Endothelial cell of umbilical vein (primary cell): ENCODE results near the gene PRDM16. TPM values are rescaled to one million over a fixed set of nuclear protein-coding genes. Genes with fewer than 3 reads are reported as not detected.

Experiments
- BruUV-seq: library from RNA; stranded (reverse); fragments of 400-500 nt; replicated peaks from 2 replicates; lab custom pipeline; 2021; lab: Mats Ljungman, UMichigan
- CTCF ChIA-PET: fragments of 300-600, 350-600 bp; sonication (Branson Sonifier 250); formaldehyde crosslinking; loops from one replicate; lab custom pipeline; 2021; ENCODE audit warnings: antibody characterized with exemption, inconsistent platforms; lab: Charles Lee
- POLR2A ChIA-PET: fragments of 300-600, 350-600 bp; sonication (Branson Sonifier 250); formaldehyde crosslinking; loops from one replicate; lab custom pipeline; 2021; ENCODE audit warnings: antibody characterized with exemption, inconsistent platforms; lab: Charles Lee
- DNase-seq: peaks from one replicate; pipeline ENCODE4 v3.0.0-alpha.2; 2011; ENCODE audit warnings: low read depth, low spot score
- FAIRE-seq: peaks from 2 replicates; lab custom pipeline; 2011; peaks lifted over from hg19 to GRCh38; lab: Jason Lieb, UNC
- H2AFZ ChIP-seq: 2 replicates; pipeline ENCODE4 v1.6.0; 2012; ENCODE audit warnings: low read depth, low read length, control low read depth, inconsistent platforms
- H3K27ac ChIP-seq: 2 replicates; pipeline ENCODE4 v1.5.1; 2011; ENCODE audit warnings: low read depth, mild to moderate bottlenecking, control low read depth, low read length, moderate library complexity; ENCODE audit not compliant: insufficient read depth
- H3K27me3 ChIP-seq, 2 experiments: 2 replicates each; pipeline versions ENCODE4 v1.6.0 to v1.6.1; 2011; ENCODE audit warnings: low read length in 2 of 2, mixed read lengths in 1 of 2; ENCODE audit not compliant: control insufficient read depth in 2 of 2, insufficient read depth in 2 of 2
- H3K36me3 ChIP-seq, 2 experiments: 2 replicates in 1 of 2; 3 replicates in 1 of 2; pipeline ENCODE4 v1.5.1; 2011; ENCODE audit warnings: low read length in 2 of 2, mild to moderate bottlenecking in 1 of 2, moderate library complexity in 1 of 2; ENCODE audit not compliant: control insufficient read depth in 2 of 2, insufficient read depth in 2 of 2; ENCODE audit errors: extremely low read depth in 1 of 2
- H3K4me1 ChIP-seq: 3 replicates; pipeline ENCODE4 v1.5.1; 2011; ENCODE audit warnings: mild to moderate bottlenecking, low read length; ENCODE audit not compliant: control insufficient read depth, insufficient read depth; ENCODE audit errors: extremely low read depth
- H3K4me2 ChIP-seq: 2 replicates; pipeline ENCODE4 v1.6.1; 2011; ENCODE audit warnings: low read length, control low read depth, mixed read lengths; ENCODE audit not compliant: insufficient read depth
- H3K4me3 ChIP-seq, 3 experiments: fragments of 200-600 bp in 1 of 3; sonication (generic), shearing (Covaris generic) in 1 of 3; replicated peaks in 1 of 3; 2 replicates each; pipeline ENCODE4 v1.5.1; 2011 to 2016; ENCODE audit warnings: control low read depth in 3 of 3, low read length in 3 of 3, mild to moderate bottlenecking in 2 of 3, inconsistent platforms in 1 of 3, low read depth in 1 of 3, moderate library complexity in 1 of 3; ENCODE audit not compliant: insufficient read depth in 1 of 3
- H3K79me2 ChIP-seq: 2 replicates; pipeline ENCODE4 v1.6.0; 2012; ENCODE audit warnings: low read length, inconsistent platforms; ENCODE audit not compliant: control insufficient read depth, insufficient read depth
- H3K9ac ChIP-seq: replicated peaks from 2 replicates; pipeline ENCODE3; 2011; ENCODE audit warnings: low read length, control low read depth; ENCODE audit not compliant: insufficient read depth; ENCODE audit errors: extremely low read depth
- H3K9me1 ChIP-seq: replicated peaks from 3 replicates; pipeline ENCODE4 v1.6.0; 2011; ENCODE audit warnings: mild to moderate bottlenecking, low read length; ENCODE audit not compliant: control insufficient read depth, insufficient read depth; ENCODE audit errors: extremely low read depth
- H3K9me3 ChIP-seq: replicated peaks from 2 replicates; pipeline ENCODE4 v1.5.1; 2012; ENCODE audit warnings: low read length, inconsistent platforms; ENCODE audit not compliant: control insufficient read depth, insufficient read depth
- H4K20me1 ChIP-seq: replicated peaks from 2 replicates; pipeline ENCODE3; 2011; ENCODE audit warnings: mild to moderate bottlenecking, low read length; ENCODE audit not compliant: control insufficient read depth, insufficient read depth; ENCODE audit errors: extremely low read depth
- EZH2 ChIP-seq: IDR thresholded peaks from 2 replicates; pipeline ENCODE4 v1.6.1; 2012; ENCODE audit warnings: borderline replicate concordance, low read depth, mild to moderate bottlenecking, moderate library complexity, low read length, inconsistent platforms; ENCODE audit not compliant: severe bottlenecking
- FOS ChIP-seq: IDR thresholded peaks from 2 replicates; pipeline ENCODE4 v1.6.1; 2011; ENCODE audit warnings: mild to moderate bottlenecking, low read length, moderate library complexity, borderline replicate concordance; ENCODE audit not compliant: insufficient read depth
- GATA2 ChIP-seq: IDR thresholded peaks from 2 replicates; pipeline ENCODE4 v1.7.0; 2011; ENCODE audit warnings: low read depth, mild to moderate bottlenecking, moderate library complexity, mixed read lengths, low read length; ENCODE audit not compliant: insufficient read length, insufficient read depth
- JUN ChIP-seq: IDR thresholded peaks from 2 replicates; pipeline ENCODE4 v1.6.1; 2011; ENCODE audit warnings: borderline replicate concordance, low read depth; ENCODE audit not compliant: insufficient read length, insufficient read depth
- MYC ChIP-seq: IDR thresholded peaks from one replicate; pipeline ENCODE4 v1.6.1; 2011; ENCODE audit warnings: mild to moderate bottlenecking, low read depth, low read length
- POLR2A ChIP-seq: IDR thresholded peaks from 2 replicates; pipeline ENCODE4 v1.6.1; 2012; ENCODE audit warnings: low read depth, mild to moderate bottlenecking, control low read depth, low read length
- POLR2AphosphoS5 ChIP-seq: IDR thresholded peaks from 2 replicates; pipeline ENCODE4 v1.6.1; 2012; ENCODE audit warnings: low read depth, mild to moderate bottlenecking, control low read depth, low read length, moderate library complexity; ENCODE audit not compliant: insufficient read depth
- dilution Hi-C: fragments of 300-500 bp; cut with MboI; formaldehyde crosslinking; loops from one replicate; pipeline ENCODE4 v1.15.0; 2019; ENCODE audit warnings: low sequenced_read_pairs; ENCODE audit not compliant: extremely low pct_ligation_motif_present
- intact Hi-C: fragments of 100-400 bp; cut with micrococcal nuclease; formaldehyde crosslinking; loops from one replicate; pipeline ENCODE4 v1.10.0; 2022
- polyA plus RNA-seq, 4 experiments: library from polyadenylated mRNA; depleted of rRNA in 3 of 4; stranded (reverse) in 3 of 4; unstranded in 1 of 4; fragments of >200 nt; gene quantifications; 2 replicates each; pipeline versions ENCODE4 v1.2.1 to v1.2.3, GENCODE V29; 2011 to 2012; ENCODE audit warnings: missing spikeins in 1 of 4
- total RNA-seq: library from RNA; stranded (reverse); gene quantifications from 2 replicates; pipeline ENCODE4 v1.2.3, GENCODE V29; 2021
- TF ChIP-seq, protein P1 (sequence below): IDR thresholded peaks from 2 replicates; pipeline ENCODE4 v1.6.1; 2011; ENCODE audit not compliant: insufficient read depth, insufficient read length
- TF ChIP-seq, protein P2 (sequence below), 2 donors: IDR thresholded peaks; 1 replicate in 1 of 2; 2 replicates in 1 of 2; pipeline ENCODE4 v1.5.1; 2011; ENCODE audit warnings: low read length in 2 of 2, mild to moderate bottlenecking in 2 of 2, moderate library complexity in 2 of 2, control low read depth in 1 of 2, inconsistent platforms in 1 of 2, low read depth in 1 of 2; ENCODE audit not compliant: insufficient read depth in 1 of 2; ENCODE audit errors: extremely low read depth in 1 of 2

The PRDM16 gene
- total and polyA plus RNA-seq, 2 donors (not counting 3 experiments of a cell fraction or from before 2014, with no cell fraction given): not detected

DNA sequence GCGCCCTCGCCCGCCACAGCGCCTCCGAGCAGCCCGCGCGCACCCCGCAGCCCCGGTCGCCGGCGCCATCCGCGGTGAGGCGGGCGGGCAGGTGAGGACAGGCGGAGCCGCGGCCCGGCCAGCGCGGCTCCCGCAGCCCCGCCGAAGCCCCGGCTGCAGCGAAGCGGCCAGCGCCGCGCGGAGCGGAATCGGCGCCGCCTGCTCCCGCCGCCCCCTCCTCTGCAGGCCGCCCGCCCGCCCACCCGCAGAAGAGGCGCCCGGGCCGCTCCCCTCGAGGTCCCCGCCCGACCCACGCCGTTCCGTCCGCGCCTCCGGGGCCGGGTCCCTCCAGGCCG is 1.3 kb downstream of the PRDM16 start:
- Histone ChIP-seq H3K4me1 (no peaks in the 10 kb centered on the region), H3K4me2 (no peak overlapping the region), H3K4me3 (peak overlapping the region in 1 of 3 experiments; percentile 41), H3K27ac (no peak overlapping the region), H3K9me3 (no peaks in the 10 kb centered on the region), H3K9ac (no peak overlapping the region), H3K27me3 (peaks cover 58 to 73% of the 10 kb centered on the region in 2 experiments), H3K9me1 (no peaks in the 10 kb centered on the region), H3K79me2 (no peaks in the 10 kb centered on the region), H4K20me1 (no peaks in the 10 kb centered on the region), H3K36me3 (no peaks in the 10 kb centered on the region), H2AFZ (no peak overlapping the region)
- no peak for DNase-seq
- ChIA-PET POLR2A (no interaction called here), CTCF (interaction anchor here (0.7 to 1.7 kb wide), 2 partner anchors 340 to 354 kb away, joined by 3 to 4 read pairs; no protein-coding TSS in a partner anchor)
- BruUV-seq: no TSS peak
- FAIRE-seq: no peak
- TF ChIP-seq EZH2: no peak
- TF ChIP-seq MYC: no peak
- no peak for TF ChIP-seq GATA2
- TF ChIP-seq POLR2A: no peak
- no peak for TF ChIP-seq JUN
- TF ChIP-seq, protein P1, sequence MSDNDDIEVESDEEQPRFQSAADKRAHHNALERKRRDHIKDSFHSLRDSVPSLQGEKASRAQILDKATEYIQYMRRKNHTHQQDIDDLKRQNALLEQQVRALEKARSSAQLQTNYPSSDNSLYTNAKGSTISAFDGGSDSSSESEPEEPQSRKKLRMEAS: no peak
- TF ChIP-seq FOS: no peak
- no peak for TF ChIP-seq POLR2AphosphoS5
- TF ChIP-seq, protein P2, sequence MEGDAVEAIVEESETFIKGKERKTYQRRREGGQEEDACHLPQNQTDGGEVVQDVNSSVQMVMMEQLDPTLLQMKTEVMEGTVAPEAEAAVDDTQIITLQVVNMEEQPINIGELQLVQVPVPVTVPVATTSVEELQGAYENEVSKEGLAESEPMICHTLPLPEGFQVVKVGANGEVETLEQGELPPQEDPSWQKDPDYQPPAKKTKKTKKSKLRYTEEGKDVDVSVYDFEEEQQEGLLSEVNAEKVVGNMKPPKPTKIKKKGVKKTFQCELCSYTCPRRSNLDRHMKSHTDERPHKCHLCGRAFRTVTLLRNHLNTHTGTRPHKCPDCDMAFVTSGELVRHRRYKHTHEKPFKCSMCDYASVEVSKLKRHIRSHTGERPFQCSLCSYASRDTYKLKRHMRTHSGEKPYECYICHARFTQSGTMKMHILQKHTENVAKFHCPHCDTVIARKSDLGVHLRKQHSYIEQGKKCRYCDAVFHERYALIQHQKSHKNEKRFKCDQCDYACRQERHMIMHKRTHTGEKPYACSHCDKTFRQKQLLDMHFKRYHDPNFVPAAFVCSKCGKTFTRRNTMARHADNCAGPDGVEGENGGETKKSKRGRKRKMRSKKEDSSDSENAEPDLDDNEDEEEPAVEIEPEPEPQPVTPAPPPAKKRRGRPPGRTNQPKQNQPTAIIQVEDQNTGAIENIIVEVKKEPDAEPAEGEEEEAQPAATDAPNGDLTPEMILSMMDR (IDR thresholded peaks at IDR 0.05; ENCODE audit: extremely low read depth in 1 of 2, insufficient read depth in 1 of 2, low read depth in 1 of 2, low read length in 2 of 2): no peak
- intact Hi-C loops: no loop called here
- dilution Hi-C loops: no loop called here
